ENCODE data around the gene NCK1. TPM values are rescaled to one million over a fixed set of nuclear protein-coding genes. Genes with fewer than 3 reads are reported as not detected.
A peak's percentile ranks its signal among the peaks of the same experiment; 100 is the strongest.

The NCK1 gene
- total RNA-seq, 1 experiment from 2014 or later: 15.3 TPM

DNA sequence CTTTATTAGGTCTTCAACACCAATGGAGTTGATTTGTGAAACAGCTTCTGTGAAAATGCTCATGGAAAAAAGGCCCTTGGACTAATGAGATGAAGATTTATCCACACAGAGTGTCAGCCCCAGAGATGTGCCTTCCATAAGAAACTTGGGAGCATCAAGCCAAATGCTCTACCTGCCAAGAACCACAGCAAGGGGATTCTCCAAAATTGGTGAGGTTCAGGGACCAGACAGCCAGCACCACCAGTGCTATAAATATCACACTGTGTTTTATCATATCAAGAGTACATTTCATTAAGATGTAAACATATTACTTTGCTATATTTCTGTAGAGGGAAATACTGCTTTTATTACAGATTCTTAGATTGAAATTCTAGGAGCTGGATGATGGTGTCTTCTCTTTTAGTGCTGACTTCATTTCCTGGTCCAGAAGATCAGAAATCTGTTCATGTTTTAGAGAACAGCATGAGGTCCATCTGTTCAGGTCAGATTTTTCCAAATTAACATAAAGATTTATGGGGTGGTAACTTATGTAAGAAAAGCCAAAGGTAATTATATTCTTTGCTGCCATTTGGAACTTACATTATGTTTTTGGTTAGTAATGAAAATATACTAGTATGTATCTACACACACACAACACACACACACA is 25.4 kb upstream of the NCK1 start:
- Histone ChIP-seq H4K20me1 (ENCODE audit: low read length) (no peaks in the 10 kb centered on the region), H3K36me3 (ENCODE audit: low read depth, low read length) (no peaks in the 10 kb centered on the region), H3K9me3 (ENCODE audit: low read length) (no peaks in the 10 kb centered on the region), H3K4me1 (ENCODE audit: insufficient read depth, low read length) (peaks cover 11% of the 10 kb centered on the region), H3K9me2 (replicated peaks; ENCODE audit: low read length) (no peaks in the 10 kb centered on the region), H3K9ac (ENCODE audit: low read length) (no peak overlapping the region), H3K79me2 (ENCODE audit: low read length) (no peaks in the 10 kb centered on the region), H3F3A (ENCODE audit: low read length, unreplicated experiment) (no peaks in the 10 kb centered on the region), H3K27me3 (ENCODE audit: low read length) (no peaks in the 10 kb centered on the region), H3K27ac (ENCODE audit: low read length) (no peak overlapping the region), H2AFZ (ENCODE audit: low read length) (no peak overlapping the region), H3K4me2 (ENCODE audit: low read length) (no peak overlapping the region), H3K4me3 (ENCODE audit: low read length) (no peak overlapping the region)
- ATAC-seq (no peak), DNase-seq (no peak)
- POLR2A ChIA-PET (ENCODE audit: unreplicated experiment): no interaction called here
- CTCF ChIA-PET: no interaction called here
- TF ChIP-seq, protein P1, sequence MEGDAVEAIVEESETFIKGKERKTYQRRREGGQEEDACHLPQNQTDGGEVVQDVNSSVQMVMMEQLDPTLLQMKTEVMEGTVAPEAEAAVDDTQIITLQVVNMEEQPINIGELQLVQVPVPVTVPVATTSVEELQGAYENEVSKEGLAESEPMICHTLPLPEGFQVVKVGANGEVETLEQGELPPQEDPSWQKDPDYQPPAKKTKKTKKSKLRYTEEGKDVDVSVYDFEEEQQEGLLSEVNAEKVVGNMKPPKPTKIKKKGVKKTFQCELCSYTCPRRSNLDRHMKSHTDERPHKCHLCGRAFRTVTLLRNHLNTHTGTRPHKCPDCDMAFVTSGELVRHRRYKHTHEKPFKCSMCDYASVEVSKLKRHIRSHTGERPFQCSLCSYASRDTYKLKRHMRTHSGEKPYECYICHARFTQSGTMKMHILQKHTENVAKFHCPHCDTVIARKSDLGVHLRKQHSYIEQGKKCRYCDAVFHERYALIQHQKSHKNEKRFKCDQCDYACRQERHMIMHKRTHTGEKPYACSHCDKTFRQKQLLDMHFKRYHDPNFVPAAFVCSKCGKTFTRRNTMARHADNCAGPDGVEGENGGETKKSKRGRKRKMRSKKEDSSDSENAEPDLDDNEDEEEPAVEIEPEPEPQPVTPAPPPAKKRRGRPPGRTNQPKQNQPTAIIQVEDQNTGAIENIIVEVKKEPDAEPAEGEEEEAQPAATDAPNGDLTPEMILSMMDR (conservative IDR thresholded peaks at IDR 0.05; ENCODE audit: low read depth, low read length): no peak
- TF ChIP-seq EZH2 (IDR thresholded peaks at IDR 0.05; ENCODE audit: low read length, unreplicated experiment): no peak
- TF ChIP-seq EZH2phosphoT487 (IDR thresholded peaks at IDR 0.05; ENCODE audit: borderline replicate concordance, low read length): no peak
- BruUV-seq (replicated peaks): no TSS peak
- intact Hi-C loops (cut with micrococcal nuclease): no loop called here

DNA sequence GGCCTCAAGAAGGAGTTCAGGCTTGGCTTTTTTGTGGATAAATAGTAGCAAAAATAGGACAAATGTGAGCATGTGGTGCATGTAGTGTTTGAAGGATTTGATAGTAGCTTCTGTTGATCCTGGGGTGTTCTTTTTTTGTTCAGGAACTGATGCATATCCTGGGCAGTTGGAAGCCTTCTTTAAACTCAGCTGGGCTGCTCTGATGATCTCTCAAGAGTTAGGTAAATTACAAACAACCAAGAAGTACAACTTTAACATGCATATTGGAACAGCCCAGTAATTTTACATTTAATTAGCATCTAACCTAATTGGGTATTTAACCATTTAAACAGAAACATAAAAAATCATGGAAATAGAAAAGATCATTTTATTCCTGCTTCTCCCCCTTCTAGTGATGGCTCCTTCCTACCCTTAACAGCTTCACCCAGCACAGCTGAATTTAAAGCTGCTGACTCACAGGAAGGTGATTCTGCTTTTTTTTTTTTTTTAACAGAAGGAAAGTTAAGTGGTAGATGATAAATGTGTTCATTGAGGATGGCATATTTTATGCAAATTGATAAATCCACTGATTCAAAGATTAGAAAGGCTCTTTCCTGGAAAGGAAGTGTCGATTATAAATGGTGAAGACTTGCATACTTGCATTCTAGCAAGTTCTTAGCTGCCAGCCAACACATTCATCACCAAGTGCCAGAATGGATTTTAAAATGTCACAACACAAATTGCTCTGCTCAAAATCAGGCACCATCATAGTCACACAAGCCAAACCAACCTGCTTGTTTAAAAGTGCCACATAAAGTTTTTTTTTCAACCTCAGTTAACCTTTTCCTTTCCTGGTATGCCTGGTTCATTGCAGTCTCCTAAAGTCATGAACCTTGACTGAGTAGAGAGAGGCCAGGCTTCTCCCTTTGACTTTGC is 23.1 kb upstream of the NCK1 start:
- ATAC-seq (peak; percentile 79), DNase-seq (peak; percentile 30)
- Histone ChIP-seq H2AFZ (ENCODE audit: low read length) (no peak overlapping the region), H3K4me2 (ENCODE audit: low read length) (no peak overlapping the region), H3K9me2 (replicated peaks; ENCODE audit: low read length) (no peaks in the 10 kb centered on the region), H3K4me1 (ENCODE audit: insufficient read depth, low read length) (peaks cover 11% of the 10 kb centered on the region), H3K27ac (ENCODE audit: low read length) (peak overlapping the region; percentile 18; the same call in 1 of the 2 replicates), H3K27me3 (ENCODE audit: low read length) (no peaks in the 10 kb centered on the region), H3K4me3 (ENCODE audit: low read length) (no peak overlapping the region), H3K9me3 (ENCODE audit: low read length) (no peaks in the 10 kb centered on the region), H3K79me2 (ENCODE audit: low read length) (no peaks in the 10 kb centered on the region), H3F3A (ENCODE audit: low read length, unreplicated experiment) (no peaks in the 10 kb centered on the region), H3K9ac (ENCODE audit: low read length) (no peak overlapping the region), H4K20me1 (ENCODE audit: low read length) (no peaks in the 10 kb centered on the region), H3K36me3 (ENCODE audit: low read depth, low read length) (no peaks in the 10 kb centered on the region)
- ChIA-PET POLR2A (ENCODE audit: unreplicated experiment) (no interaction called here), CTCF (no interaction called here)
- TF ChIP-seq EZH2phosphoT487 (IDR thresholded peaks at IDR 0.05; ENCODE audit: borderline replicate concordance, low read length): no peak
- TF ChIP-seq, protein P1 (conservative IDR thresholded peaks at IDR 0.05; ENCODE audit: low read depth, low read length): no peak
- TF ChIP-seq EZH2 (IDR thresholded peaks at IDR 0.05; ENCODE audit: low read length, unreplicated experiment): no peak
- intact Hi-C loops (cut with micrococcal nuclease): no loop called here
- BruUV-seq (replicated peaks): no TSS peak

DNA sequence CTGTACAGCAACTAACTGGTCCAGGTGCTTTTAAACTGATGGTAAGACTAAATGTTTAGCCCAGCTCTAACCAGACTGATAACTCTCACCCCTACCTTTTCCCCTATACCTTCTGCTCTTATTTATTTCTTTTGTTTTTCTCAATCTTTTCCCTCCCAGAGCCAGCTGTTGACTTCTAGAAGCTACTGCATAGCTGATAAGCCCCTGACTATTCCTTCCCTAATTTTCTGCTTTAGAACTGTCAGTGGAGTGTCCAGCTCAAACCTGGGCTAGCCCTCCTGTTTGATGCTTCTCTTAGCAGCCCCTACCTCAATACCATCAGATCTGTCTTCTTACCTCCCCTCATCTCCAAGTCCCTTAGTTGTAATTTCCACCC is 22.5 kb upstream of the NCK1 start:
- DNase-seq: no peak
- no peak overlapping the region for H2AFZ ChIP-seq (ENCODE audit: low read length)
- CTCF ChIA-PET: interaction anchor here (0.6 kb wide), 1 partner anchor 86 kb away, joined by 5 read pairs; no protein-coding TSS in a partner anchor
- H4K20me1 ChIP-seq (ENCODE audit: low read length): no peaks in the 10 kb centered on the region
- POLR2A ChIA-PET (ENCODE audit: unreplicated experiment): no interaction called here
- no TSS peak for BruUV-seq (replicated peaks)
- H3K27ac ChIP-seq (ENCODE audit: low read length): no peak overlapping the region
- H3K27me3 ChIP-seq (ENCODE audit: low read length): no peaks in the 10 kb centered on the region
- no peak overlapping the region for H3K4me2 ChIP-seq (ENCODE audit: low read length)
- intact Hi-C loops (cut with micrococcal nuclease): no loop called here
- no peak overlapping the region for H3K9ac ChIP-seq (ENCODE audit: low read length)
- H3K4me3 ChIP-seq (ENCODE audit: low read length): no peak overlapping the region
- no peaks in the 10 kb centered on the region for H3K79me2 ChIP-seq (ENCODE audit: low read length)
- H3K4me1 ChIP-seq (ENCODE audit: insufficient read depth, low read length): peaks cover 11% of the 10 kb centered on the region
- H3F3A ChIP-seq (ENCODE audit: low read length, unreplicated experiment): no peaks in the 10 kb centered on the region
- H3K9me3 ChIP-seq (ENCODE audit: low read length): no peaks in the 10 kb centered on the region
- H3K36me3 ChIP-seq (ENCODE audit: low read depth, low read length): no peaks in the 10 kb centered on the region
- no peaks in the 10 kb centered on the region for H3K9me2 ChIP-seq (replicated peaks; ENCODE audit: low read length)
- no peak for ATAC-seq
- TF ChIP-seq EZH2 (IDR thresholded peaks at IDR 0.05; ENCODE audit: low read length, unreplicated experiment) (no peak), EZH2phosphoT487 (IDR thresholded peaks at IDR 0.05; ENCODE audit: borderline replicate concordance, low read length) (no peak)
- TF ChIP-seq, protein P1 (conservative IDR thresholded peaks at IDR 0.05; ENCODE audit: low read depth, low read length): no peak

Measured in PC-3 (cell line).